Measurements from ENCODE around the gene FNBP1. TPM values are rescaled to one million over a fixed set of nuclear protein-coding genes. Genes with fewer than 3 reads are reported as not detected.
"Not testable (repeated sequence)": the region's sequence is repeated elsewhere in the genome, so short reads cannot be mapped to it uniquely, and the experiment has no call there.

FNBP1 gene
- total and polyA plus RNA-seq, 7 experiments from 2014 or later, result 138 to 207 (median 166) TPM

DNA sequence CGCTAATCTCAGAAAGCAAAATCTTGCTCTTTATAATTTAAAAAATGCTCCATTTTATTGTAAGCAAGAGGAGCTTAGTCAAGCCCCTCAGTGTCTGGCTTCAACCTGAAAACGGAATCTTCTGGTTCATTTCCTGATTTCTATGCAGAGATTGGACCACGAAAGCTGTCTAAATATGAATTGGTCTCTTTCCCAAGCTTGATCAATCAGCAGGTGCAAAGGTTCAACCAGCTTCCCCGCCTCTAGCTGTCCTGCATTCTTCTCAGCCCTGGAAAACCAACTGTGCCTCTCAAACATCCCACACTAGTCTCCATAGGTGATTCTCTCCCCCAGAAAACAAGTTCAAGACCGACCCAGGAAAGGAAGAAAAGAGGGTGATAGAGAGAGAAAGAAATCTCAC lies 34.5 kb downstream of the FNBP1 start:
- H3K4me1 ChIP-seq (ENCODE audit: control insufficient read depth in 2 of 2, insufficient read depth in 2 of 2, low read length in 2 of 2), result peaks cover 38 to 49% of the 10 kb centered on the region in 2 donors

DNA sequence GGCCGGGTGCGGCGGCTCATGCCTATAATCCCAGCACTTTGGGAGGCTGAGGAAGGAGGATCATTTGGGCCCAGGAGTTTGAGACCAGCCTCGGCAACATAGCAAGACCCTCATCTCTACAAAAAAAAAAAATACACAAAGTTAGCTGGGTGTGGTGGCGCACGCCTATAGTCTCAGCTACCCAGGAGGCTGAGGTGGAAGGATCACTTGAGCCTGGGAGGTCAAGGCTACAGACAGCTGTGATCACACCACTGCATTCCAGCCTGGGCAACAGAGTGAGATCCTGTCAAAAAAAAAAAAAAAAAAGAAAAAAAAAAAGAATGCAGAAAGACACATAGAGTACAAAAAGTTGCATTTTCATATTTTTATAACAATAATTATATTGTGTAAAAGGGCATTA lies 36.0 kb downstream of the FNBP1 start:
- H3K9me3 ChIP-seq (ENCODE audit: control insufficient read depth in 2 of 3, low read length in 3 of 3); CTCF ChIA-PET; H3K4me3 ChIP-seq (ENCODE audit: low read length); H3K9me3 Mint-ChIP-seq; H3K27me3 ChIP-seq (ENCODE audit: control insufficient read depth in 2 of 2, insufficient read depth in 2 of 2, low read length in 2 of 2); ATAC-seq; DNase-seq; H3K27me3 Mint-ChIP-seq; H3K36me3 ChIP-seq (ENCODE audit: control insufficient read depth in 2 of 3, insufficient read depth in 3 of 3, low read length in 3 of 3): not testable (repeated sequence)
- POLR2A ChIA-PET, result interaction anchor here (0.6 to 0.8 kb wide), 2 partner anchors 9 to 39 kb away, joined by 5 read pairs; no protein-coding TSS in a partner anchor
- Histone ChIP-seq H3K27ac (ENCODE audit: low read depth, low read length) (peak overlapping the region; percentile 67), H3K4me1 (ENCODE audit: control insufficient read depth in 2 of 2, insufficient read depth in 2 of 2, low read length in 2 of 2) (peaks cover 42 to 45% of the 10 kb centered on the region in 2 donors)
- intact Hi-C loops (cut with micrococcal nuclease), result loop anchor here in 1 of 2 donors (1.0 to 2.0 kb wide), 3 partner anchors 12 to 44 kb away; no protein-coding TSS in a partner anchor
- Mint-ChIP-seq H3K36me3 (peaks cover 4 to 24% (median 13%) of the 10 kb centered on the region in 5 donors), H3K27ac (peak overlapping the region; percentile 78 to 96 (median 88)), H3K4me3 (peak overlapping the region in 9 of 10 donors; percentile 25 to 76 (median 59)), H3K4me1 (peaks cover 48 to 87% (median 73%) of the 10 kb centered on the region in 7 donors)

More for the DNA sequence above, 34.5 kb downstream of the FNBP1 start:
- Histone ChIP-seq H3K27me3 (ENCODE audit: control insufficient read depth in 2 of 2, insufficient read depth in 2 of 2, low read length in 2 of 2) (no peaks in the 10 kb centered on the region), H3K36me3 (ENCODE audit: control insufficient read depth in 2 of 3, insufficient read depth in 3 of 3, low read length in 3 of 3) (no peaks in the 10 kb centered on the region), H3K27ac (ENCODE audit: low read depth, low read length) (peak overlapping the region; percentile 67), H3K4me3 (ENCODE audit: low read length) (no peak overlapping the region), H3K9me3 (ENCODE audit: control insufficient read depth in 2 of 3, low read length in 3 of 3) (no peaks in the 10 kb centered on the region)
- Mint-ChIP-seq H3K4me3 (peak overlapping the region in 9 of 10 donors; percentile 7 to 61 (median 49)), H3K4me1 (peaks cover 58 to 87% (median 74%) of the 10 kb centered on the region in 7 donors), H3K27ac (peak overlapping the region; percentile 78 to 96 (median 86)), H3K9me3 (peaks cover 0 to 3% (median 0%) of the 10 kb centered on the region in 11 donors), H3K27me3 (no peaks in the 10 kb centered on the region), H3K36me3 (peaks cover 4 to 28% (median 10%) of the 10 kb centered on the region in 5 donors)
- ATAC-seq, result no peak
- POLR2A ChIA-PET, result interaction anchor here (0.6 to 1.6 kb wide), 6 partner anchors 9 to 115 kb away, joined by 3 to 6 read pairs (median 4); no protein-coding TSS in a partner anchor
- intact Hi-C loops (cut with micrococcal nuclease), result no loop called here
- no peak for DNase-seq
- CTCF ChIA-PET, result no interaction called here

DNA sequence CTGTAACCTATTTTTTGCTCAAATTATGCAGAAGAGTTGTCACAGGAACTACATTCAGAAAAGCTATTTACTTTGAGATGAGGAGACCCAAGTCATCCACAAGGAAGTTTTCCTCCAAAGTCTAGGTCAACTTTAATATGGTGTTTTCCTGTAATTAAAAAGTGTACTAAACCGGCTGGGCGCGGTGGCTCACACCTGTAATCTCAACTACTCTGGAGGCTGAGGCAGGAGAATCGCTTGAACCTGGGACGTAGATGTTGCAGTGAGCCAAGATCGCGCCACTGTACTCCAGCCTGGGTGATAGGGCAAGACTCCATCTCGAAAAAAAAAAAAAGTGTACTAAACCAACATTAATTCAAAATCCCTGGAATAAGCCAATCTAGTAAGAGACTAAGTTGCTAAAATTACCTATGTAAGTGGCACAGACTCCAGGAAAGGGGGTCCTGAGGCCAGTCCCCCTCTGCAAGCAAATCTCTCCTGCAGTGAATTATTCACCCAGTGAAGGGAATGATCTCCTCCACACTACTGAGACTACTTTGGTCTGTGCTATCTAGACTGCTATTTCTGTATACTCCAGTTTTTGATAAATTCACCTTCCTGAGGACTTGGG lies 38.9 kb downstream of the FNBP1 start:
- no peak overlapping the region for H3K4me3 ChIP-seq (ENCODE audit: low read length)
- no peaks in the 10 kb centered on the region for H3K27me3 ChIP-seq (ENCODE audit: control insufficient read depth in 2 of 2, insufficient read depth in 2 of 2, low read length in 2 of 2)
- peak overlapping the region; percentile 43 for H3K27ac ChIP-seq (ENCODE audit: low read depth, low read length)
- peaks cover 42 to 56% of the 10 kb centered on the region in 2 donors for H3K4me1 ChIP-seq (ENCODE audit: control insufficient read depth in 2 of 2, insufficient read depth in 2 of 2, low read length in 2 of 2)
- Mint-ChIP-seq H3K4me1 (peaks cover 33 to 83% (median 72%) of the 10 kb centered on the region in 7 donors), H3K4me3 (peak overlapping the region in 2 of 10 donors; percentile 19 to 38), H3K9me3 (no peaks in the 10 kb centered on the region), H3K27me3 (no peaks in the 10 kb centered on the region), H3K27ac (peak overlapping the region in 8 of 9 donors; percentile 23 to 82 (median 59)), H3K36me3 (peaks cover 0 to 20% (median 9%) of the 10 kb centered on the region in 5 donors)
- H3K36me3 ChIP-seq (ENCODE audit: control insufficient read depth in 2 of 3, insufficient read depth in 3 of 3, low read length in 3 of 3), result peaks cover 0 to 5% (median 4%) of the 10 kb centered on the region in 3 experiments
- ATAC-seq, result no peak
- CTCF ChIA-PET, result interaction anchor here (0.7 kb wide), 1 partner anchor 41 kb away, joined by 3 read pairs; no protein-coding TSS in a partner anchor
- no peak for DNase-seq
- intact Hi-C loops (cut with micrococcal nuclease), result no loop called here
- no peaks in the 10 kb centered on the region for H3K9me3 ChIP-seq (ENCODE audit: control insufficient read depth in 2 of 3, low read length in 3 of 3)
- POLR2A ChIA-PET, result interaction anchor here (0.6 kb wide), 2 partner anchors 25 to 34 kb away, joined by 3 read pairs; no protein-coding TSS in a partner anchor

DNA sequence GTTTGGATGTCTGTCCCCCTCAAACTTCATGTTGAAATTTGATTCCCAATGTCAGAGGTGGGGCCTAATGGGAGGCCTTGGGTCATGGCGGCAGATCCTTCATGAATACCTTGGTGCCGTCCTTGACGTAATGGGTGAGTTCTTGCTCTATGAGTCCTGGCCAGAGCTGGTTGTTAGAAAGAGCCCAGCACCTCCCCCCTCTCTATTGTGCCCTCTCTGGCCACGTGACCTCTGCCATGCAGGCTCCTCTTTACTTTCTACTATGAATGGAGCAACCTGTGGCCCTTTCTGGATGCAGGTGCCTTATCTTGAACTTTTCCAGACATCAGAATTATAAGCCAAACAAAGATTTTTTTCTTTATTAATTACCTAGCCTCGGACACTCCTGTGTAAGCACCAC lies 40.7 kb downstream of the FNBP1 start:
- H3K36me3 ChIP-seq (ENCODE audit: control insufficient read depth in 2 of 3, insufficient read depth in 3 of 3, low read length in 3 of 3), result peaks cover 0 to 5% (median 4%) of the 10 kb centered on the region in 3 experiments
- intact Hi-C loops (cut with micrococcal nuclease), result no loop called here
- no peak for ATAC-seq
- ChIA-PET CTCF (no interaction called here), POLR2A (no interaction called here)
- H3K4me1 ChIP-seq (ENCODE audit: control insufficient read depth in 2 of 2, insufficient read depth in 2 of 2, low read length in 2 of 2), result peaks cover 44 to 57% of the 10 kb centered on the region in 2 donors
- no peak overlapping the region for H3K4me3 ChIP-seq (ENCODE audit: low read length)
- H3K9me3 ChIP-seq (ENCODE audit: control insufficient read depth in 2 of 3, low read length in 3 of 3), result no peaks in the 10 kb centered on the region
- H3K36me3 Mint-ChIP-seq, result peaks cover 0 to 20% (median 11%) of the 10 kb centered on the region in 5 donors
- no peaks in the 10 kb centered on the region for H3K27me3 ChIP-seq (ENCODE audit: control insufficient read depth in 2 of 2, insufficient read depth in 2 of 2, low read length in 2 of 2)
- no peak for DNase-seq
- H3K27ac Mint-ChIP-seq, result peak overlapping the region in 8 of 9 donors; percentile 51 to 83 (median 62)
- no peaks in the 10 kb centered on the region for H3K9me3 Mint-ChIP-seq
- H3K4me3 Mint-ChIP-seq, result peak overlapping the region in 3 of 10 donors; percentile 10 to 26 (median 16)
- H3K4me1 Mint-ChIP-seq, result peaks cover 29 to 83% (median 71%) of the 10 kb centered on the region in 7 donors
- H3K27ac ChIP-seq (ENCODE audit: low read depth, low read length), result no peak overlapping the region
- H3K27me3 Mint-ChIP-seq, result no peaks in the 10 kb centered on the region

DNA sequence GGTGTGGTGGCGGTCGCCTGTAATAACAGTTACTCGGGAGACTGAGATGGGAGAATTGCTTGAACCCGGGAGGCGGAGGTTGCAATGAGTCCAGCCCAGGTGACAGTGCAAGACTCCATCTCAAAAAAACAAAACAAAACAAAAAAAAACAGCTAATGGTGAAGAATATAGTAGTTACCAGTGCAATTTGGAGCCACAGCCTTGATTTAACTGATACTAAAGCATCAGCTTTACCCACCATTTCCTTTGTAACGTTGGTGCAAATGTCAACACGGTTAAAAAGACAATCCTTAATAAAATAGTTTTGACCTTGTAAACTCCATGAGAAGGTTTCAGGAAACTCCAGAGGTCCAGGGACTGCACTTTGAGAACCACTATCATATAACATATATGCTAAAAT lies 41.8 kb downstream of the FNBP1 start:
- H3K4me1 ChIP-seq (ENCODE audit: control insufficient read depth in 2 of 2, insufficient read depth in 2 of 2, low read length in 2 of 2), result peaks cover 46 to 57% of the 10 kb centered on the region in 2 donors
- H3K36me3 ChIP-seq (ENCODE audit: control insufficient read depth in 2 of 3, insufficient read depth in 3 of 3, low read length in 3 of 3), result peaks cover 0 to 5% (median 4%) of the 10 kb centered on the region in 3 experiments
- POLR2A ChIA-PET, result interaction anchor here (0.6 to 1.6 kb wide), 3 partner anchors 34 to 199 kb away, joined by 3 to 5 read pairs (median 3); no protein-coding TSS in a partner anchor
- DNase-seq (no peak), ATAC-seq (peak; percentile 21)
- no peaks in the 10 kb centered on the region for H3K9me3 ChIP-seq (ENCODE audit: control insufficient read depth in 2 of 3, low read length in 3 of 3)
- Mint-ChIP-seq H3K4me3 (peak overlapping the region in 2 of 10 donors; percentile 9 to 42), H3K27ac (peak overlapping the region in 8 of 9 donors; percentile 36 to 96 (median 78)), H3K4me1 (peaks cover 22 to 83% (median 70%) of the 10 kb centered on the region in 7 donors), H3K27me3 (no peaks in the 10 kb centered on the region), H3K9me3 (no peaks in the 10 kb centered on the region), H3K36me3 (peaks cover 0 to 18% (median 10%) of the 10 kb centered on the region in 5 donors)
- no peak overlapping the region for H3K4me3 ChIP-seq (ENCODE audit: low read length)
- intact Hi-C loops (cut with micrococcal nuclease), result no loop called here
- CTCF ChIA-PET, result no interaction called here
- H3K27me3 ChIP-seq (ENCODE audit: control insufficient read depth in 2 of 2, insufficient read depth in 2 of 2, low read length in 2 of 2), result no peaks in the 10 kb centered on the region
- H3K27ac ChIP-seq (ENCODE audit: low read depth, low read length), result no peak overlapping the region

DNA sequence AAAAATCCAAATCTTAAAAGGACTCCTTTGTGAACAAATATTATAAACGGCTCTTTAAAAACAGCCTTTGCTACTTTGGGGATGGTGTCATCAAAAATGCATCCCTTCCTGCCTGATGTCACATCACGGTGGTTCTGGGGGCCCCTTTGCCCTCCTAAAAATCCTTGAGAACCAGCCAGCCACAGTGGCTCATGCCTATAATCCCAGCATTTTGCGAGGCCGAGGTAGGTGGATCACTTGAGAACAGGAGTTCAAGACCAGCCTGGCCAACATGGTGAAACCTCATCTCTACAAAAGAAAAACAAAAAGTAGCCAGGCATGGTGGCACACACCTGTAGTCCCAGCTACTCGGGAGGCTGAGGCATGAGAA lies 43.9 kb downstream of the FNBP1 start:
- POLR2A ChIA-PET, result interaction anchor here (0.5 to 1.6 kb wide), 5 partner anchors 9 to 181 kb away, joined by 3 to 6 read pairs (median 4); no protein-coding TSS in a partner anchor
- CTCF ChIA-PET, result interaction anchor here (0.9 to 1.1 kb wide), 3 partner anchors 31 to 157 kb away, joined by 3 to 5 read pairs (median 3); no protein-coding TSS in a partner anchor
- Histone ChIP-seq H3K4me1 (ENCODE audit: control insufficient read depth in 2 of 2, insufficient read depth in 2 of 2, low read length in 2 of 2) (peaks cover 52 to 71% of the 10 kb centered on the region in 2 donors), H3K9me3 (ENCODE audit: control insufficient read depth in 2 of 3, low read length in 3 of 3) (no peaks in the 10 kb centered on the region), H3K27me3 (ENCODE audit: control insufficient read depth in 2 of 2, insufficient read depth in 2 of 2, low read length in 2 of 2) (no peaks in the 10 kb centered on the region), H3K36me3 (ENCODE audit: control insufficient read depth in 2 of 3, insufficient read depth in 3 of 3, low read length in 3 of 3) (peaks cover 0 to 6% (median 4%) of the 10 kb centered on the region in 3 experiments), H3K27ac (ENCODE audit: low read depth, low read length) (peak overlapping the region; percentile 56), H3K4me3 (ENCODE audit: low read length) (no peak overlapping the region)
- no peak for DNase-seq
- H3K36me3 Mint-ChIP-seq, result peaks cover 1 to 27% (median 12%) of the 10 kb centered on the region in 5 donors
- no peaks in the 10 kb centered on the region for H3K27me3 Mint-ChIP-seq
- intact Hi-C loops (cut with micrococcal nuclease), result no loop called here
- no peaks in the 10 kb centered on the region for H3K9me3 Mint-ChIP-seq
- H3K27ac Mint-ChIP-seq, result peak overlapping the region; percentile 57 to 96 (median 79)
- no peak for ATAC-seq
- H3K4me3 Mint-ChIP-seq, result peak overlapping the region; percentile 24 to 79 (median 68)
- peaks cover 39 to 89% (median 75%) of the 10 kb centered on the region in 7 donors for H3K4me1 Mint-ChIP-seq

All from naive thymus-derived CD4-positive, alpha-beta T cell (primary cell).